Fibroblast of pulmonary artery (primary cell): ENCODE results near the gene STX16.

Source experiments
- DNase-seq: peaks from one replicate; pipeline ENCODE4 v3.0.0-alpha.2; 2010; ENCODE audit warnings: low read depth
- H3K4me3 ChIP-seq: replicated peaks from 2 replicates; pipeline ENCODE4 v1.5.1; 2011; ENCODE audit warnings: low read depth, mild to moderate bottlenecking, control low read depth, low read length, moderate library complexity
- CTCF ChIP-seq: IDR thresholded peaks from 2 replicates; pipeline ENCODE4 v1.5.1; 2011; ENCODE audit warnings: mild to moderate bottlenecking, control low read depth, low read length, inconsistent platforms; ENCODE audit errors: missing control alignments

STX16 gene

DNA sequence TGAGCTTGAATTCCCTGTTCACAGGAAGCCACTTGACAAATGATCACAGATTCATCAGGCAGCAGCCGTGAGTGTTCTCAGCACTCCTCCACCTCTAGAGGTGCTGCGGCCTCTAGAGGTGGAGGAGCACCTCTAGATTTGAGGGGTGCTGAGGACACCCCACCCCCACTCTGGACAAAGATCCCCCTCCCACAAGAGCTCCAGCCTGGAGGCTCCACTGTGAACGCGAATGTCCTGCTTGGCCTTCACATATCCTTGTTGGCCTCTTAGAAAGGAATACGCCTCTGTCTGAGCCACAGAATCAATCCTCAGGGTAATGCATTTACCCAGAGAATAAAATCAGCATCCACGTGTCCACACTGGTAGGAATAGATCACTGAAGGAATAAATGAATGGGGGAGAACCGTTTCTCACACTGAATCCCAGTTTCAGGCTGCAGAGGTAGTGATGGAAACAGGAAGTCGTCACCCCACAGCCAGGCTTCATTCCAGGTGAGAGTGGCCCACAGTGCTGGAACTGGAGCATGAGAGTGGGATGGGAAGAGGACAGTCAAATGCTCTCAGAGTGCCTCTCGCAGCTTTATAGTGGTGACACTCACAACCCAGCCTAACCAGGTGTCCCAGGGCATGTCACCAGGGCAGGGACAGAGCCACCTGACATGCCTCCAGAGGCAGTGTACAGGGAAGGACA lies 58.1 kb downstream of the STX16 start:
- no peak for DNase-seq
- H3K4me3 ChIP-seq = no peak overlapping the region
- no peak for TF ChIP-seq CTCF

GRCh38 chr20:58709703-58710039 lies 58.6 kb downstream of the STX16 start:
- H3K4me3 ChIP-seq = no peak overlapping the region
- no peak for TF ChIP-seq CTCF
- no peak for DNase-seq

DNA sequence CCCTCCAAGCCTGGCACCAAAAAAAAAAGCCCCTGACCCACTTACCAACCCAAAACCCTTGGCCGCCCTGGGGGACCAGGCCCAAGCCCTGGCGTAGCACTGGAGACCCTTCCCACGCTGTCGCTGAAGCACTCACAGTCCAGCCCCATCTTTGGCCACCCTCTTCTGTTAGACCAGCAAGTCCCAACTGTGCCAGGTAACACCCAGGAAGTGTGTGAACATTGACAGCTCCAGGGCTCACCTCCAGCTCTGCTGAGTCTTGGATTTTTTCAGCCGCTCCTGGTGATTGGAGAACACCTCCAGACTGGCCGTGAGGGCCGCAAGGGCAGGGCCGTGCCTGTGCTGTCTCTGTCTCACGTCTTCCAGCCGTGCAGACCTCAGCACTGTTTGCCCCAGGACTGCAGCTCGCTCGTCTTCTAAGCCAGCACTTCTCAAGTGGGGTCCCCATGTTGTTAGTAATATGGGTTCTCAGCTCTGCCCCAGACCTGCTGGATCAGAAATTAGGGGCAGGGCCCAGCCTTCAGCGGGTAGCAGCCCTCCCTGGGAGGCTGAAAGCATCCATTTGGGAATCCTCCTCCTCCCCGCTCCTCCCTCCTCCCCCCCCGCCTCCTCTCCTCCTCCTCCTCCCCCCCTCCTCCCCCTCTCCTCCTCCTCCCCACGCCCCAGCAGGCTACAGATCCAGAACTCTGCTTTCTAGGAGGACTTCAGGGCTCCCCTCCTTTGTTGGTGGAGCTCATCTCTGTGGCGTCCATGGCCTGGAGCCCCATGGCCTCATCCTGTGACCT lies 59.6 kb downstream of the STX16 start:
- no peak overlapping the region for H3K4me3 ChIP-seq
- DNase-seq = no peak
- no peak for TF ChIP-seq CTCF

GRCh38 chr20:58711266-58712051 lies 60.4 kb downstream of the STX16 start:
- no peak for DNase-seq
- TF ChIP-seq CTCF = no peak
- H3K4me3 ChIP-seq = no peak overlapping the region

DNA sequence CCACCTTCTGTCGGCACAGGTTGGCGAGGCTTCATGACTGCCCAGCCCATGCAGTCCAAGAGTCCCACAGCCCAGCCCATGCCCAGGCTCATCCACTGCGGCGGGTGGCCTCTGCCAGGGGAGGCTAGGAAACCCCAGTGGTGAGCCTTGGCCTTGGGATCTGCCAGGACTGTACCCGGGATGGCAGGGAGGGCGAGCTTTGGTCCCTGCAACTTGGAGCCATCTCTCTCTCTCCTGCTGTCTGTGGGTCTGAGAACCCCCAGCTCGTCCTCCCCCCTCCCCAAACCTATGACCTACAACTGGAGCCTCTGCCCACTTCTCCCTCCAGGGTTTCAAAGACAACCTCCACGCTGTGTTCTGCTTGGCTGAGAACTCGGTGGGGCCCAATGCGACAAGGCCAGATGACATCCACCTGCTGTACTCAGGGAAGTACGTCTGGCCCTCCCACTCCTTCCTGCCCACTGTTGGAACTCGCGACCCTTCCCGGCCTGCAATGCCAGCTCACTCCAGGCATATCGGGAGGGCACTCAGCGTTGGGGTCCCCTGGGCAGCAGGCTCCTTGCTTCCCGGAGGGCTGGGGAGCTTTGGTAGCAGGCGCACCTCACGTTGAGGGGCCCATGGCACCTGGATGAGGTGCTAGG lies 61.2 kb downstream of the STX16 start:
- no peak for TF ChIP-seq CTCF
- no peak for DNase-seq
- no peak overlapping the region for H3K4me3 ChIP-seq

- no peak for TF ChIP-seq CTCF
- DNase-seq = no peak
- H3K4me3 ChIP-seq = no peak overlapping the region
Measured at GRCh38 chr20:58712806-58713731, 62.0 kb downstream of the STX16 start.
